Duodenal mucosa (tissue), 2 donors: ENCODE results near the gene GRB10.

Source experiments
- H3K27ac ChIP-seq: one replicate; pipeline ENCODE4 v1.7.0; 2013; ENCODE audit warnings: low read depth, low read length
- H3K27me3 ChIP-seq, 2 donors: one replicate each; pipeline ENCODE4 v1.7.0; 2013; ENCODE audit warnings: low read length in 2 of 2, control low read depth in 1 of 2; ENCODE audit not compliant: insufficient read depth in 2 of 2, control insufficient read depth in 1 of 2
- H3K36me3 ChIP-seq, 2 donors: one replicate each; pipeline ENCODE4 v1.7.0; 2013; ENCODE audit warnings: low read length in 2 of 2, control low read depth in 1 of 2; ENCODE audit not compliant: insufficient read depth in 2 of 2, control insufficient read depth in 1 of 2
- H3K4me1 ChIP-seq, 2 donors: one replicate each; pipeline ENCODE4 v1.7.0; 2013; ENCODE audit warnings: low read length in 2 of 2, control low read depth in 1 of 2; ENCODE audit not compliant: insufficient read depth in 2 of 2, control insufficient read depth in 1 of 2
- H3K4me3 ChIP-seq, 2 donors: one replicate each; pipeline ENCODE4 v1.7.0; 2013; ENCODE audit warnings: low read length in 2 of 2, low read depth in 1 of 2
- H3K9ac ChIP-seq, 2 donors: one replicate each; pipeline ENCODE4 v1.7.0; 2013; ENCODE audit warnings: low read length in 2 of 2, low read depth in 1 of 2
- H3K9me3 ChIP-seq, 2 donors: one replicate each; pipeline ENCODE4 v1.7.0; 2013; ENCODE audit warnings: low read length in 2 of 2, control low read depth in 1 of 2; ENCODE audit not compliant: control insufficient read depth in 1 of 2

The GRB10 gene

DNA sequence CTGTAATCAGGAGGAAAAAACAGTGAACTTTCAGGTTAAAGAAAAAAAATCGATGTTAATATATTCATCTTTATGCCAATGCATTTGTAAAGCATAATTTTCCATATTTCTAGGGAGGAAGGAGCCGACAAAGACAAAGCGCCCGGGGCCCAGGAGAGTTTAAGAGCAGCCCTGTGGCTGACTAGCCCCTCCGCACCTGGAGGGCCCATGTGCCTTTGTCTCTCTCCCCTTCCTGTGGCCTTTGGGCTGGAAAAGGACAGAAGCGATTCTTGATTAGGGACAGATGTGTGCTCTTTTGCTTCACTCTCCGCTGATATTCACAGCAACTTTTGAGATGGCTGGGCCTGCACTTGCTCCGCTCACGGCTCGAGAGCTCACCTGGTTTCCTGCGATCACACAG lies 240.6 kb downstream of the GRB10 start:
- Histone ChIP-seq H3K9me3 (no peaks in the 10 kb centered on the region), H3K27ac (no peak overlapping the region), H3K4me3 (no peak overlapping the region), H3K4me1 (no peaks in the 10 kb centered on the region), H3K27me3 (no peaks in the 10 kb centered on the region), H3K36me3 (peaks cover 21 to 51% of the 10 kb centered on the region in 2 donors), H3K9ac (no peak overlapping the region)

GRCh38 chr7:50540785-50541579 lies 241.7 kb downstream of the GRB10 start:
- Histone ChIP-seq H3K9me3 (no peaks in the 10 kb centered on the region), H3K36me3 (peaks cover 21 to 59% of the 10 kb centered on the region in 2 donors), H3K4me1 (no peaks in the 10 kb centered on the region), H3K9ac (no peak overlapping the region), H3K4me3 (no peak overlapping the region), H3K27me3 (no peaks in the 10 kb centered on the region), H3K27ac (no peak overlapping the region)
